Stimulated activated CD8-positive, alpha-beta memory T cell treated with anti-CD3 and anti-CD28 coated beads, Interleukin-12 subunit alpha, Interleukin-12 subunit beta, amount 100 ng/mL, for 24 hours (primary cell): ENCODE results near the gene DSCAML1.

Experiments
- DNase-seq: peaks from one replicate; pipeline ENCODE4 v3.0.0-alpha.2; 2020; ENCODE audit errors: extremely low read depth

DSCAML1 gene

GRCh38 chr11:117378976-117379865 is 417.8 kb downstream of the DSCAML1 start:
- no peak for DNase-seq
